Measurements from ENCODE around the gene SERPINA12.

DNA sequence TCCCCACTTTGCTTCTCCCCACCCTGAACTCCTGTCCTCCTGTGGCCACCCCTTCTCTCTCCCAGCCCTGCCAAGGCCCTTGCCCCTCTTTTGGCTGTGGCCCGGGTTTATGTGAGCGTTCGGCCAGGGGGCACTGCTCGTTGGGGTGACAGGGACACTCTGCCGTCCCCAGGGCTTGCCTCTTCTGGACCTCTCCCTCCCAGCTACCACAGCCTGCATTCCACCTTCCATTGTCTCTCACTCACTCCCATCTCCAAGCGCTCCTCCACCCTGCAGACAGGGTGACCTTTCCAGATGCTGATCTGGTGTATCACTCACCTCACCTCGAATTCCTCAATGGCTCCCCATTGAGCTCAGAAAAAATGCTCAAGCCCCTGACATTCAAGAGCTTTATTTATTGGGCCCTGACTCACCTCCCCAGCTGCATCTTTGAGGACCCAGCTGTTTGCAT, 34.7 kb downstream of the SERPINA12 start:
- TF ChIP-seq, protein P1, sequence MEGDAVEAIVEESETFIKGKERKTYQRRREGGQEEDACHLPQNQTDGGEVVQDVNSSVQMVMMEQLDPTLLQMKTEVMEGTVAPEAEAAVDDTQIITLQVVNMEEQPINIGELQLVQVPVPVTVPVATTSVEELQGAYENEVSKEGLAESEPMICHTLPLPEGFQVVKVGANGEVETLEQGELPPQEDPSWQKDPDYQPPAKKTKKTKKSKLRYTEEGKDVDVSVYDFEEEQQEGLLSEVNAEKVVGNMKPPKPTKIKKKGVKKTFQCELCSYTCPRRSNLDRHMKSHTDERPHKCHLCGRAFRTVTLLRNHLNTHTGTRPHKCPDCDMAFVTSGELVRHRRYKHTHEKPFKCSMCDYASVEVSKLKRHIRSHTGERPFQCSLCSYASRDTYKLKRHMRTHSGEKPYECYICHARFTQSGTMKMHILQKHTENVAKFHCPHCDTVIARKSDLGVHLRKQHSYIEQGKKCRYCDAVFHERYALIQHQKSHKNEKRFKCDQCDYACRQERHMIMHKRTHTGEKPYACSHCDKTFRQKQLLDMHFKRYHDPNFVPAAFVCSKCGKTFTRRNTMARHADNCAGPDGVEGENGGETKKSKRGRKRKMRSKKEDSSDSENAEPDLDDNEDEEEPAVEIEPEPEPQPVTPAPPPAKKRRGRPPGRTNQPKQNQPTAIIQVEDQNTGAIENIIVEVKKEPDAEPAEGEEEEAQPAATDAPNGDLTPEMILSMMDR (IDR thresholded peaks at IDR 0.05; ENCODE audit: low read length), result no peak
- TF ChIP-seq EZH2 (IDR thresholded peaks at IDR 0.05; ENCODE audit: borderline replicate concordance, low read length), result no peak
